ENCODE measurements around the gene FAM241A. TPM values are rescaled to one million over a fixed set of nuclear protein-coding genes. Genes with fewer than 3 reads are reported as not detected.
"Not testable (repeated sequence)": the region's sequence is repeated elsewhere in the genome, so short reads cannot be mapped to it uniquely, and the experiment has no call there.

Gene FAM241A
- total and polyA plus RNA-seq, 2 of the 13 experiments (the other 11 are each of a cell fraction or from before 2014, with no cell fraction given) = 0.61 to 0.69 TPM

DNA sequence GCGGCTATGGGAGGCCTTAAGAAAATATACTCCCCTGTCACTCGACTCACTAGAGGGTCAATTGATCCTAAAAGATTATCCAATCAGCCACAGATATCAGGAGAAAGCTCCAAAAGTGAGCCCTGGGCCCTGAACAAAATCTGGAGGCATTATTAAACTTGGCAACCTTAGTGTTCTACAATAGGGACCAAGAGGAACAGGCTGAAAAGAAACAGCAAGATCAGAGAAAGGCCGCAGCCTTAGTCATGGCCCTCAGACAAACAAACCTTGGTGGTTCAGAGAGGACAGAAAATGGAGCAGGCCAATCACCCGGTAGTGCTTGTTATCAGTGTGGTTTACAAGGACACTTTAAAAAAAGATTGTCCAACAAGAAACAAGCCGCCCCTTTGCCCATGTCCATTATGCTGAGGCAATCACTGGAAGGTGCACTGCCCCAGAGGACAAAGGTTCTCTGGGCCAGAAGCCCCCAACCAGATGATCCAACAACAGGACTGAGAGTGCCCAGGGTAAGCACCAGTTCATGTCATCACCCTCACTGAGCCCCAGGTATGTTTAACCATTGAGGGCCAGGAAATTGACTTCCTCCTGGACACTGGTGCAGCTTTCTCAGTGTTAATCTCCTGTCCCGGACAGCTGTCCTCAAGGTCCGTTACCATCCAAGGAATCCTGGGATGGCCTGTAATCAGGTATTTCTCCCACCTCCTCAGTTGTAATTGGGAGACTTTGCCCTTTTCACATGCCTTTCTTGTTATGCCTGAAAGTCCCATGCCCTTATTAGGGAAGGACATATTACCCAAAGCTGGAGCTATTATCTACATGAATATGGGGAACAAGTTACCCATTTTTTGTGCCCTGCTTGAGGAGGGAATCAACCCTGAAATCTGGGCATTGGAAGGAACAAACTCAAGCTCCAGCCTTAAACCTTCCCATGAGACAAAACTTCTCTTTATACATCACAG, 63.2 kb downstream of the FAM241A start (continued):
- TF ChIP-seq, protein P1, sequence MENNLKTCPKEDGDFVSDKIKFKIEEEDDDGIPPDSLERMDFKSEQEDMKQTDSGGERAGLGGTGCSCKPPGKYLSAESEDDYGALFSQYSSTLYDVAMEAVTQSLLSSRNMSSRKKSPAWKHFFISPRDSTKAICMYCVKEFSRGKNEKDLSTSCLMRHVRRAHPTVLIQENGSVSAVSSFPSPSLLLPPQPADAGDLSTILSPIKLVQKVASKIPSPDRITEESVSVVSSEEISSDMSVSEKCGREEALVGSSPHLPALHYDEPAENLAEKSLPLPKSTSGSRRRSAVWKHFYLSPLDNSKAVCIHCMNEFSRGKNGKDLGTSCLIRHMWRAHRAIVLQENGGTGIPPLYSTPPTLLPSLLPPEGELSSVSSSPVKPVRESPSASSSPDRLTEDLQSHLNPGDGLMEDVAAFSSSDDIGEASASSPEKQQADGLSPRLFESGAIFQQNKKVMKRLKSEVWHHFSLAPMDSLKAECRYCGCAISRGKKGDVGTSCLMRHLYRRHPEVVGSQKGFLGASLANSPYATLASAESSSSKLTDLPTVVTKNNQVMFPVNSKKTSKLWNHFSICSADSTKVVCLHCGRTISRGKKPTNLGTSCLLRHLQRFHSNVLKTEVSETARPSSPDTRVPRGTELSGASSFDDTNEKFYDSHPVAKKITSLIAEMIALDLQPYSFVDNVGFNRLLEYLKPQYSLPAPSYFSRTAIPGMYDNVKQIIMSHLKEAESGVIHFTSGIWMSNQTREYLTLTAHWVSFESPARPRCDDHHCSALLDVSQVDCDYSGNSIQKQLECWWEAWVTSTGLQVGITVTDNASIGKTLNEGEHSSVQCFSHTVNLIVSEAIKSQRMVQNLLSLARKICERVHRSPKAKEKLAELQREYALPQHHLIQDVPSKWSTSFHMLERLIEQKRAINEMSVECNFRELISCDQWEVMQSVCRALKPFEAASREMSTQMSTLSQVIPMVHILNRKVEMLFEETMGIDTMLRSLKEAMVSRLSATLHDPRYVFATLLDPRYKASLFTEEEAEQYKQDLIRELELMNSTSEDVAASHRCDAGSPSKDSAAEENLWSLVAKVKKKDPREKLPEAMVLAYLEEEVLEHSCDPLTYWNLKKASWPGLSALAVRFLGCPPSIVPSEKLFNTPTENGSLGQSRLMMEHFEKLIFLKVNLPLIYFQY (CRISPR knock-in tag; IDR thresholded peaks at IDR 0.05; ENCODE audit: borderline replicate concordance) = peak; percentile 91; the same call in 1 of the 2 replicates
- TF ChIP-seq ZNF232 (CRISPR knock-in tag; IDR thresholded peaks at IDR 0.05; ENCODE audit: borderline replicate concordance) (0 out of 2 replicates have a peak, but pooled peaks have one; percentile 40), ZNF567 (CRISPR knock-in tag; IDR thresholded peaks at IDR 0.05; ENCODE audit: borderline replicate concordance) (0 out of 2 replicates have a peak, but pooled peaks have one; percentile 35), RARA (CRISPR knock-in tag; IDR thresholded peaks at IDR 0.05) (peak; percentile 86), HIVEP1 (CRISPR knock-in tag; IDR thresholded peaks at IDR 0.05) (peak; percentile 88), ZNF605 (CRISPR knock-in tag; IDR thresholded peaks at IDR 0.05) (peak; percentile 68), ZNF430 (CRISPR knock-in tag; IDR thresholded peaks at IDR 0.05) (peak; percentile 63; the same call in 1 of the 2 replicates), NR2C2 (CRISPR knock-in tag; IDR thresholded peaks at IDR 0.05; ENCODE audit: borderline replicate concordance) (peak; percentile 83), HHEX (CRISPR knock-in tag; IDR thresholded peaks at IDR 0.05) (peak; percentile 51; the same call in 1 of the 2 replicates), SOX6 (CRISPR knock-in tag; IDR thresholded peaks at IDR 0.05) (peak; percentile 97), ZNF614 (CRISPR knock-in tag; IDR thresholded peaks at IDR 0.05; ENCODE audit: borderline replicate concordance) (peak; percentile 50; the same call in 1 of the 2 replicates), HDAC2 (CRISPR knock-in tag; IDR thresholded peaks at IDR 0.05) (peak; percentile 82), SOX5 (CRISPR knock-in tag; IDR thresholded peaks at IDR 0.05; ENCODE audit: borderline replicate concordance) (peak; percentile 88)
- TF ChIP-seq, protein P2, sequence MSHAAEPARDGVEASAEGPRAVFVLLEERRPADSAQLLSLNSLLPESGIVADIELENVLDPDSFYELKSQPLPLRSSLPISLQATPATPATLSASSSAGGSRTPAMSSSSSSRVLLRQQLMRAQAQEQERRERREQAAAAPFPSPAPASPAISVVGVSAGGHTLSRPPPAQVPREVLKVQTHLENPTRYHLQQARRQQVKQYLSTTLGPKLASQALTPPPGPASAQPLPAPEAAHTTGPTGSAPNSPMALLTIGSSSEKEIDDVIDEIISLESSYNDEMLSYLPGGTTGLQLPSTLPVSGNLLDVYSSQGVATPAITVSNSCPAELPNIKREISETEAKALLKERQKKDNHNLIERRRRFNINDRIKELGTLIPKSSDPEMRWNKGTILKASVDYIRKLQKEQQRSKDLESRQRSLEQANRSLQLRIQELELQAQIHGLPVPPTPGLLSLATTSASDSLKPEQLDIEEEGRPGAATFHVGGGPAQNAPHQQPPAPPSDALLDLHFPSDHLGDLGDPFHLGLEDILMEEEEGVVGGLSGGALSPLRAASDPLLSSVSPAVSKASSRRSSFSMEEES (CRISPR knock-in tag; IDR thresholded peaks at IDR 0.05) = peak; percentile 56; the same call in 1 of the 2 replicates
- TF ChIP-seq, protein P3, sequence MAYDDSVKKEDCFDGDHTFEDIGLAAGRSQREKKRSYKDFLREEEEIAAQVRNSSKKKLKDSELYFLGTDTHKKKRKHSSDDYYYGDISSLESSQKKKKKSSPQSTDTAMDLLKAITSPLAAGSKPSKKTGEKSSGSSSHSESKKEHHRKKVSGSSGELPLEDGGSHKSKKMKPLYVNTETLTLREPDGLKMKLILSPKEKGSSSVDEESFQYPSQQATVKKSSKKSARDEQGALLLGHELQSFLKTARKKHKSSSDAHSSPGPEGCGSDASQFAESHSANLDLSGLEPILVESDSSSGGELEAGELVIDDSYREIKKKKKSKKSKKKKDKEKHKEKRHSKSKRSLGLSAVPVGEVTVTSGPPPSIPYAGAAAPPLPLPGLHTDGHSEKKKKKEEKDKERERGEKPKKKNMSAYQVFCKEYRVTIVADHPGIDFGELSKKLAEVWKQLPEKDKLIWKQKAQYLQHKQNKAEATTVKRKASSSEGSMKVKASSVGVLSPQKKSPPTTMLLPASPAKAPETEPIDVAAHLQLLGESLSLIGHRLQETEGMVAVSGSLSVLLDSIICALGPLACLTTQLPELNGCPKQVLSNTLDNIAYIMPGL (CRISPR knock-in tag; IDR thresholded peaks at IDR 0.05; ENCODE audit: borderline replicate concordance in 1 of 2, low read depth in 1 of 2) = peak in 1 of 2 experiments; percentile 54; a peak in 1 of 4 replicates
- not testable (repeated sequence) for TF ChIP-seq SOX6 (IDR thresholded peaks at IDR 0.05)

All from HepG2 (cell line).